HEK293T (cell line): ENCODE measurements around the gene RNF217.

Experiments used
- ARNT ChIP-seq: fragments of 450-650 bp; IDR thresholded peaks from 2 replicates; pipeline ENCODE4 v1.6.1; 2017; ENCODE audit warnings: mild to moderate bottlenecking
- BHLHE40 ChIP-seq: fragments of 450-650 bp; IDR thresholded peaks from 2 replicates; pipeline ENCODE4 v1.6.1; 2016; ENCODE audit warnings: mild to moderate bottlenecking, moderate library complexity, borderline replicate concordance
- CTBP1 ChIP-seq: fragments of 450-650 bp; IDR thresholded peaks from 2 replicates; pipeline ENCODE4 v1.6.1; 2016; ENCODE audit warnings: borderline replicate concordance
- FOXM1 ChIP-seq: fragments of 450-650 bp; IDR thresholded peaks from 2 replicates; pipeline ENCODE4 v1.6.1; 2017; ENCODE audit warnings: mild to moderate bottlenecking, borderline replicate concordance
- LEF1 ChIP-seq: fragments of 450-650 bp; IDR thresholded peaks from 2 replicates; pipeline ENCODE4 v1.6.1; 2017; ENCODE audit warnings: mild to moderate bottlenecking, borderline replicate concordance
- SP1 ChIP-seq: fragments of 450-650 bp; IDR thresholded peaks from 2 replicates; pipeline ENCODE4 v1.6.1; 2017
- SUZ12 ChIP-seq: fragments of 450-650 bp; IDR thresholded peaks from 2 replicates; pipeline ENCODE4 v1.6.1; 2016; ENCODE audit warnings: mild to moderate bottlenecking

GRCh38 chr6:124984668-124985338, 22.6 kb downstream of the RNF217 start:
- TF ChIP-seq BHLHE40 (no peak), FOXM1 (no peak), SP1 (no peak), SUZ12 (no peak), ARNT (no peak), CTBP1 (no peak), LEF1 (no peak)
